Fibroblast of mammary gland (primary cell): Measurements from ENCODE around the gene FARSB.
A peak's percentile ranks its signal among the peaks of the same experiment; 100 is the strongest.

Experiments used
- DNase-seq: peaks from one replicate; pipeline ENCODE4 v3.0.0-alpha.2; 2010; ENCODE audit warnings: low read depth
- H3K4me3 ChIP-seq: 2 replicates; pipeline ENCODE4 v1.5.1; 2011; ENCODE audit warnings: low read depth, mild to moderate bottlenecking, low read length, moderate library complexity; ENCODE audit not compliant: control insufficient read depth
- TF ChIP-seq, protein P1 (sequence below): conservative IDR thresholded peaks from 2 replicates; pipeline ENCODE4 v1.5.1; 2011; ENCODE audit warnings: low read depth, low read length, inconsistent platforms; ENCODE audit not compliant: control insufficient read depth, insufficient read depth

The FARSB gene

DNA sequence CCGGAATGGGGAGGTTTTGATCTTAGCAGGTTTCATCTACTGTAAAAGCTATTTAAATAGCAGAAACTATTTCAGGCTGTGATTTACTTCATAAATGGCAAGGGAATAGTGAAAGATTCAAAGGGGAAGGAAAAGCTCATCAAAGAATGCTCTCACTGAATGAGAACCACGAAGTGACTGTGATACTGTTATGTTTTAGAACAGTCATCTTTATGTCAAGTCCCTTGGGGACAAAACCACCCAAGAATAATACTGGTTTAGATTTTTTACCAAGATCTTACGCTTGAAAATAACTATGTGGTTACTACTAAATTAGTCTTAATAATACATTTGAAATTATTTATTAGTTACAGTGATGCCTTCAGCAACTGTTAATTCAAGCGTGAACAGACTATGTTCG, 28.1 kb downstream of the FARSB start:
- TF ChIP-seq, protein P1, sequence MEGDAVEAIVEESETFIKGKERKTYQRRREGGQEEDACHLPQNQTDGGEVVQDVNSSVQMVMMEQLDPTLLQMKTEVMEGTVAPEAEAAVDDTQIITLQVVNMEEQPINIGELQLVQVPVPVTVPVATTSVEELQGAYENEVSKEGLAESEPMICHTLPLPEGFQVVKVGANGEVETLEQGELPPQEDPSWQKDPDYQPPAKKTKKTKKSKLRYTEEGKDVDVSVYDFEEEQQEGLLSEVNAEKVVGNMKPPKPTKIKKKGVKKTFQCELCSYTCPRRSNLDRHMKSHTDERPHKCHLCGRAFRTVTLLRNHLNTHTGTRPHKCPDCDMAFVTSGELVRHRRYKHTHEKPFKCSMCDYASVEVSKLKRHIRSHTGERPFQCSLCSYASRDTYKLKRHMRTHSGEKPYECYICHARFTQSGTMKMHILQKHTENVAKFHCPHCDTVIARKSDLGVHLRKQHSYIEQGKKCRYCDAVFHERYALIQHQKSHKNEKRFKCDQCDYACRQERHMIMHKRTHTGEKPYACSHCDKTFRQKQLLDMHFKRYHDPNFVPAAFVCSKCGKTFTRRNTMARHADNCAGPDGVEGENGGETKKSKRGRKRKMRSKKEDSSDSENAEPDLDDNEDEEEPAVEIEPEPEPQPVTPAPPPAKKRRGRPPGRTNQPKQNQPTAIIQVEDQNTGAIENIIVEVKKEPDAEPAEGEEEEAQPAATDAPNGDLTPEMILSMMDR: no peak
- DNase-seq: peak; percentile 58
- H3K4me3 ChIP-seq: no peak overlapping the region

DNA sequence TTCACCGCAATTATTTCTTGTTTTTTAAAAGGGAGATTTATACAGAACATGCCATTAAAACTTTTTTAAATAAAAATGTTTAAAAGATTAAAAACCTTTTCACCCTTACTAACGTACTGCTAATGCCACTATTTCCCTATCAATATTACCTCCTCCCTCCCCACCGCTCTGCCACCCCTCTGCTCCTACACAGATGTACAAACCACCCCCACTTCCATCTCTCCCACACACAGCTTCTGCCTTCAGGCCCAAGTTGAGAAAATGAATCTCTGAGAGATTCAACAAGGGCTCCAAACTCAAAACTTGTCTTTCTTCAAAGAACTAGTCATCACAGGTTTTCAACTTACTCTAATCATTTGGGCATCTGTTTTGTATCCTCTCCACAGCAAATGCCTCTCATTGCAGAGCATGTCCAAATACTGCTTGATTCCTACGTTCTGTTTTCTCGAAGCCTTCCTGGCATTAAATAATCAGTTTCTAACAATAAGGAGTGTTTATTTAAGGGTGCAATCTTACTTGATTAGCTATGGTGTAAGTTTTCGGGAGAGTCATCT, 32.1 kb downstream of the FARSB start:
- TF ChIP-seq, protein P1: no peak
- DNase-seq: no peak

DNA sequence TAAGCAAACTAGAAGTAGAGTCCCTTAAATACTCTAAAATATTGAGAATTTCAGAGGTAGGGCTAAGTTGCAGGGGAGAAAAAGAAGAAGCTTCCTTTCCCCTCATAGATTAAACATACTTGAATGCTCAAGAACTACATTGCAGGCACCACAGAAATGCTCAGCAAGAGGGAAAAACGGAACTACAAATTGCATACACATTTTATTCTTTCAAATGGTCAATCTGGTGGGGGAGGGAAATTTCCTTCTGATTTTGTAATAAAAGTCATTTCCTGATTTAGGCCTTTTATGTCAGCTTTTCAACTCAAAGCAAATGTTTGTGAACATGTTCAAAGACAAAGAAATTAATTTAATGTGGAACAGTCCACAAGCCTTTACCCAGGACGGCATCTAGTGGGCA, 33.0 kb downstream of the FARSB start:
- DNase-seq: no peak
- no peak overlapping the region for H3K4me3 ChIP-seq
- TF ChIP-seq, protein P1: no peak

More for the DNA sequence above, 32.1 kb downstream of the FARSB start:
- H3K4me3 ChIP-seq: no peak overlapping the region

DNA sequence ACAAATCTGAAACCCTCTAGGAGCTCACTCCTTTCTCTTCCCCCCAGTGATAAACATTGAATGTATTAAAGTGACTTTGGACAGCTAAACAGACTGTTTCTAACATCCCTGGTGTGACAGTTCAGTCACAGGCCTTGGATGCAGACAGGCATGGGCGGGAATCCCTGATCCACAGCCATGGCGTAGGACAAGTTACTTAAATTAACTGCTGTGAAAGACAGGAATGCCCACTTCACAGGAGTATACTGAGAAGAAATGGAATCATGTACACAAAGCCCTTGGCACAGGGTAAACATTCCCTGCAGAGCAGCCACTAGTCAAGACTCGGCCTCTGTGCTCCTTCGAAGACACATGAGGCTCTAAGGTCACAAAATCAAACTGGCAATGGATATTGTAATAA, 34.0 kb downstream of the FARSB start:
- no peak overlapping the region for H3K4me3 ChIP-seq
- TF ChIP-seq, protein P1: no peak
- DNase-seq: no peak

DNA sequence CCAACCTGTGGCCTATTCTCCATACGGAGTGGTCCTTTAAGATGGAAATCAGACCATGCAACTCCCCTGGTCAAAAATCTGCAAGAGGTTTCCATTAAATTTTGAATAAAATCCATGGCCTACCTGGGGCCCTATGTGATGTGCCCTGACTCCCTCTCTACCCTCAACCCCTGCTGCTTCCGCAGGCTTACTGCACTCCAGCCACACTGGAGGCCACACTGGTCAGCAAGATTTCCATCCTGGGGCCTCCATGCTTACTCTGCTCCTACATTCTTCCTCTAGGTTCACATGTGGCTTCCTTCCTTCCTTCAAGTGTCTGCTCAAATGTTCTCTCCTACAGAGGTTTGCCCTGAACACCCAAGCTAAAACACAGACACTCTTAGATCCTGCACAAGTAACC, 40.6 kb downstream of the FARSB start:
- H3K4me3 ChIP-seq: no peak overlapping the region
- TF ChIP-seq, protein P1: no peak
- DNase-seq: no peak

DNA sequence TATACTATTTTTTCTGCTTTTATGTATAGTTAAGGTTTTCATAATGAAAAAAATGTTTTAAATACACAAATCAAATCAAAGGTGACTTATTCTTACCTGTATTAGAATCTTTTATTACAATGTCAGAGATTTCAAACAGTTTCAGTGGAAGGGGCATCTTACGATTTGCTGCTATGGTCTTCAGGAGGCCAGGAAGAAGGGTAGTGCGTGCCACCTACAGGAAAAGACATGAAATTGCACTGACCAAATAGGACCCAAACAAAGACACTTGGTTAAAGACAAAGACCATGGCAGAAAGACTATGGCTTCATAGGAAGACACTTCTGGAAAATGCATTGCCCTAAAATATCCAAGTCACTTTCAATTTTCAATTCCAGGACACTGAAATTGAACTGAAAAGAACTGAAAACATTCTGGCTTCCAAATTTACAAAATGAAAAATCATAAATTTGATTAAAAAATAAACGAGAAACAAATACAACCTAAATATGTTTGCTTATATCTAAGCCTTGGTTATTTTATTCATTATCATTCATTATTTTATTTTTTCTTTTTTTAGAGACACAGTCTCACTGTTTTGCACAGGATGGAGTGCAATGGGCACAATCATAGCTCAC, 42.1 kb downstream of the FARSB start:
- TF ChIP-seq, protein P1: peak; percentile 83
- no peak overlapping the region for H3K4me3 ChIP-seq
- peak; percentile 60 for DNase-seq

DNA sequence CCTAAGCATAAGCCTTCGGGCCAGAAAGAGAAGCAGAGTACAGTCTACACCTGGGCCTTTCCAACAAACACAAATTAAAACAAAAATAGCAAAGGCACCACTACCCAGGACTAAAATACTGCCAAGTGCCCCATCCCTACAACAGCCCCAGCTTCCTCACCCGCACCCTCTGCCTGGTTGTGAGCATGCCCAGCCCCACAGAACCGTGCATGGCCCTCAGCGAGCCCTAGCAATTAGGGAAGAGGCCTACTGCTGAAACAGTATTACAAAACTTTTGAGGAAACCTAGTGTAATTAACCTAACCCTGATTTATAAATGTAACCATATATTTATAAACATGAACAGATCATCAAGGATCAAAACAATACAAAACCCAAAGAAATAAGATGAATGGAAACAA, 44.2 kb downstream of the FARSB start:
- TF ChIP-seq, protein P1: no peak
- H3K4me3 ChIP-seq: no peak overlapping the region
- DNase-seq: no peak
